Chondrocyte (in vitro differentiated cells): Measurements from ENCODE around the gene TOP3B. TPM values are rescaled to one million over a fixed set of nuclear protein-coding genes. Genes with fewer than 3 reads are reported as not detected.

Experiments
- DNase-seq: peaks from one replicate; pipeline ENCODE4 v3.0.0; 2021; ENCODE audit warnings: mixed read lengths, low spot score
- H3K27ac Mint-ChIP-seq: one replicate; pipeline ENCODE4 v1.8.0; 2021; ENCODE audit warnings: mild to moderate bottlenecking, moderate library complexity, mixed read lengths; ENCODE audit not compliant: unreplicated experiment
- H3K27me3 Mint-ChIP-seq: 2 replicates; pipeline ENCODE4 v1.8.0; 2021; ENCODE audit warnings: low read depth, mixed read lengths
- H3K36me3 Mint-ChIP-seq: 2 replicates; pipeline ENCODE4 v1.8.0; 2021; ENCODE audit warnings: low read depth, mixed read lengths
- H3K4me1 Mint-ChIP-seq: 2 replicates; pipeline ENCODE4 v1.8.0; 2021; ENCODE audit warnings: low read depth, mild to moderate bottlenecking, mixed read lengths
- H3K4me3 Mint-ChIP-seq: one replicate; pipeline ENCODE4 v1.8.0; 2021; ENCODE audit warnings: mild to moderate bottlenecking, moderate library complexity, mixed read lengths; ENCODE audit not compliant: unreplicated experiment
- H3K9me3 Mint-ChIP-seq: 2 replicates; pipeline ENCODE4 v1.8.0; 2021; ENCODE audit warnings: low read depth, mixed read lengths
- total RNA-seq: library from RNA; stranded (reverse); gene quantifications from 3 replicates; pipeline ENCODE4 v1.2.1, GENCODE V29; 2021
- TF ChIP-seq, protein P1 (sequence below): fragments of 200-600 bp; sonication (generic); IDR thresholded peaks from 2 replicates; pipeline ENCODE4 v1.5.0; 2021; ENCODE audit warnings: antibody characterized with exemption, mild to moderate bottlenecking, moderate library complexity

TOP3B gene
- total RNA-seq, 1 donor from 2014 or later: 25.8 TPM

DNA sequence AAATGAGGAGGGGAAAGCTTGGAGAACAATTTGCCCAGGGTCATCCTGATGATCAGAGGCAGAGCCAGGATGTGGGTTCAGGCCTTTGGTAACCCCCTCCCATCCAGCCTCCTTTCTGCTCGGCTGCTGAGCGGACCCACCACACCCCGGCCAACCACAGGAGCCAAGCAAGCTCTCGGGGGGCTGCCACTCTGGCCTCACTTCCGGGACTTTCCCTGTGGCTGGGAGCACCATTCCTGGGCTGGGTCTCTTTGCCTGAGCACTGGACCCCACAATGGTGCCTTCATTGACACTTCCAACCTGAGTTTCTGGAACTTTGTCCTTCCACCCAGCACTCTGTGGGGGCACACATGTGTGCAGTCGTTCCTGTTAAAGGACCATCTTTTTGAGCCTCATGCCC lies 9.8 kb downstream of the TOP3B start:
- no peak overlapping the region for H3K27ac Mint-ChIP-seq
- H3K9me3 Mint-ChIP-seq: no peaks in the 10 kb centered on the region
- peaks cover 25% of the 10 kb centered on the region for H3K36me3 Mint-ChIP-seq
- H3K4me1 Mint-ChIP-seq: no peaks in the 10 kb centered on the region
- no peak for DNase-seq
- TF ChIP-seq, protein P1, sequence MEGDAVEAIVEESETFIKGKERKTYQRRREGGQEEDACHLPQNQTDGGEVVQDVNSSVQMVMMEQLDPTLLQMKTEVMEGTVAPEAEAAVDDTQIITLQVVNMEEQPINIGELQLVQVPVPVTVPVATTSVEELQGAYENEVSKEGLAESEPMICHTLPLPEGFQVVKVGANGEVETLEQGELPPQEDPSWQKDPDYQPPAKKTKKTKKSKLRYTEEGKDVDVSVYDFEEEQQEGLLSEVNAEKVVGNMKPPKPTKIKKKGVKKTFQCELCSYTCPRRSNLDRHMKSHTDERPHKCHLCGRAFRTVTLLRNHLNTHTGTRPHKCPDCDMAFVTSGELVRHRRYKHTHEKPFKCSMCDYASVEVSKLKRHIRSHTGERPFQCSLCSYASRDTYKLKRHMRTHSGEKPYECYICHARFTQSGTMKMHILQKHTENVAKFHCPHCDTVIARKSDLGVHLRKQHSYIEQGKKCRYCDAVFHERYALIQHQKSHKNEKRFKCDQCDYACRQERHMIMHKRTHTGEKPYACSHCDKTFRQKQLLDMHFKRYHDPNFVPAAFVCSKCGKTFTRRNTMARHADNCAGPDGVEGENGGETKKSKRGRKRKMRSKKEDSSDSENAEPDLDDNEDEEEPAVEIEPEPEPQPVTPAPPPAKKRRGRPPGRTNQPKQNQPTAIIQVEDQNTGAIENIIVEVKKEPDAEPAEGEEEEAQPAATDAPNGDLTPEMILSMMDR: no peak
- H3K4me3 Mint-ChIP-seq: no peak overlapping the region
- H3K27me3 Mint-ChIP-seq: no peaks in the 10 kb centered on the region

DNA sequence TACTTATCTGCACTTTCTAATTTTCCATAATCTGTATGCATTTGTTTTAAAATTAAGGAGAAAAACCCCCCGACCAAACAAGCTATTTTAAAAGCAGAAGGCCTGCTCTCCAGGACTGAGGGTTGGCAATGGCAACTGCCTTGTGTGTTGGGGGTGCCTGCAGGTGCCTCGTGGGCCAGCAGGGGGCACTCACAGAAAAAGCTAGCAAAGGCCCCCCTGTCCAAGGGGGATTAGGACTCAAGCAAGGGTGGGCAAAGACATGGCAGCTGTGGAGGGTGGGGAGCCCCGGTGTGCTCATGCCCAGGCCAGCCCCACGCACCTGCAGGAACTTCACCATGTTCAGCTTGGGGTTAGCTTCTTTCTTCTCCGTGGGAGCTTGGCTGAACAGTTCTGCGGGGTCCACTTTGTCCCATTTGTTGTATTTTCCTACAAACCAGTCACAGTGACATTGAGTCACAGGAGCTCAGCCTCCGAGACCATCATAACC lies 10.3 kb downstream of the TOP3B start:
- TF ChIP-seq, protein P1: peak; percentile 90
- no peak for DNase-seq
- no peaks in the 10 kb centered on the region for H3K9me3 Mint-ChIP-seq
- H3K27ac Mint-ChIP-seq: no peak overlapping the region
- H3K4me3 Mint-ChIP-seq: no peak overlapping the region
- no peaks in the 10 kb centered on the region for H3K27me3 Mint-ChIP-seq
- H3K4me1 Mint-ChIP-seq: no peaks in the 10 kb centered on the region
- H3K36me3 Mint-ChIP-seq: peaks cover 28% of the 10 kb centered on the region

DNA sequence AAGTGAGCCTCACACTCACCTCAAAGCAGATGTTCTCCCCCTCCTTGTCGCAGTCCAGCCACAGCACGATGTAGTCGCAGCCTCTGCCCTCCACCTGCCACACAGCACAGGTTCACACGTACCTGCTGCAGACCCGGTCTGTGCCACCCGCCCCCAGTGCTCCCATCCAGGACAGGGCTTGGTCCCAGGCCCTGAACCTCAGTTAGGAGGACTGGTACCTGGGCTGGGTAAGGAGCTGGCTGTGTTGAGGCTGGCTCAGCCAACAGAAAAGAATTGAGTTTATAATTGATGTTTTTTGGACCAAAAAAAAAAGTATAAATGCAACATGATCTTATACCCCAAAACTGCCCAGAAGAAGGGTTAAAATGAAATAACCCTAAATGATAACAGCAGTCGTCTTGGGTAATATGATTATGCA lies 10.7 kb downstream of the TOP3B start:
- H3K36me3 Mint-ChIP-seq: peaks cover 33% of the 10 kb centered on the region
- TF ChIP-seq, protein P1: no peak
- H3K4me3 Mint-ChIP-seq: no peak overlapping the region
- no peaks in the 10 kb centered on the region for H3K4me1 Mint-ChIP-seq
- no peaks in the 10 kb centered on the region for H3K9me3 Mint-ChIP-seq
- no peaks in the 10 kb centered on the region for H3K27me3 Mint-ChIP-seq
- DNase-seq: no peak
- H3K27ac Mint-ChIP-seq: no peak overlapping the region

DNA sequence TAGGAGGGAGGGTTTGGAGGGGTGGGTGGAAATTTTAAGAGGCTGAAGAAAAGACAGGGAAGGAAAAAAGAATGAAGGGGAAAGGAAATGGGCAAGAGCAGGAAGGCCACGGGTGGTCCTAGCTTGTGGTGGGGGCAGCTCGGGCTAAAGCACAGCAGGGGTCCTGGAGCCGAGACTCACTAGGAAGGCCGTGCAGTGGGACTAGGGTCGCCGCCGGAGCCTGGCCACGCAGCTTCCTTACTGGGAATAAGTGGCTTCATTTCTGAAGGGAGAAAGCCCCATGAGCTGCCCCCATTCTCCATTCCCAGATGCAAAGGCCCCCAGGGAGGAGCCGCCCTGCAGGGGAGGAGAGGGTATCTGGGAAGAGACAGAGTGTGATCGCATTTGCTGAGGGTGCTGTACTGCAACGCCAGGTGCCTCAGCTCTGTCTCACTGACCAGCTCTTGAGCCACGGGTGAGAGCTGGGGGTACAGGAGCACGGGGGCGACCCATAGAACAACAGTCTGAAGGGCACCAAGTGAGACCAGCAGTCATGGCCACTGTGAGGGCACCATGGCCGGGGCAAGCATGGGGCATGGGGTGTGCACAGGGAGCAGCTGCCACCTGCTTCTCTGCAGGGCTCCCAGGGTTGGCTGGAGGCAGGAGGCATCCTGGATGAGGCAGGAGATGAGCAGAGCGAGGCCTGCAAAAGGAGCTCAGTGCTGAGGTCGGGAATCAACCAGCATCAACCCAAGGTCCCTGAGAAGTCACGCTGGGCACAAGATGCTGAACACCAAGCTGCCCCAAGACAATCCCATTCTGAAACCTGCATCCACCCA lies 11.6 kb downstream of the TOP3B start:
- DNase-seq: no peak
- no peak overlapping the region for H3K27ac Mint-ChIP-seq
- no peaks in the 10 kb centered on the region for H3K9me3 Mint-ChIP-seq

DNA sequence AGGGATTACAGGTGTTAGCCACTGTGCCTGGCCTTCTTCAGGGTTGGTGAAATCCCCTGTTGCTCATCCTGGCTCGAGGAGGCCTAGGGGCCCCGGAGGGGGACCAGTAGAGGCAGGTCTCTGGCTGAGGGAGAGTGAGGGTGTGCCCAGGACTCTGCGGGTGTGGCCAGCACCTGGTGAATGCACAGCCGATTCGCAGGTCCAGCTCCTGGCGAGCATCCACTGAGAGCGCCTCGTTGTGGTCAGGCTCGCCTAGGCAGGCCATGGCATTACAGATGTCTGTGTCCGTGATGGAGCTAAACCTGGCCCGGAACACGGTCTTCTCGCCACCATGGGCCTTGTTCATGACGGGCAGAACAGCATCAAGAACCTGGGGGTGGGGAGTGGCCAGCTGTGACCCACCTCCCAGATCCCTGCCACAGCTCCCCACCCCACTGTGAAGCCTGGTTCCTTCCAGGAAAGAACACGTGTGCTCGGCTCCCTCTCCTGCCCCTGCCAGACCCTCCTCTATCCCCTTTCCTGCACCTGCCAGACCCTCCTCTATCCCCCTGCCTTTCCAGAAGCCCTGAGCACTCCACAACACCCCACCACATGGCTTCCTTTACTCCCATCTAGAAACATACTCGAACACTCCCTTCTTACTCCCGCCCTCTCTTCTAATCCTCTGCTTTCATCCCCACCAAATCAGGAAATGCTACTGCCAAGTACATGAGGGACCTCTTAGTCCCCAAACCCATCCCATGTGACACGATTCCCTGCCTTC lies 12.4 kb downstream of the TOP3B start:
- Mint-ChIP-seq H3K27me3 (no peaks in the 10 kb centered on the region), H3K27ac (no peak overlapping the region), H3K36me3 (peaks cover 38% of the 10 kb centered on the region), H3K4me1 (no peaks in the 10 kb centered on the region), H3K9me3 (no peaks in the 10 kb centered on the region), H3K4me3 (no peak overlapping the region)
- TF ChIP-seq, protein P1: no peak
- DNase-seq: no peak

More for the DNA sequence above, 11.6 kb downstream of the TOP3B start:
- Mint-ChIP-seq H3K36me3 (peaks cover 37% of the 10 kb centered on the region), H3K4me1 (no peaks in the 10 kb centered on the region), H3K4me3 (no peak overlapping the region), H3K27me3 (no peaks in the 10 kb centered on the region)
- TF ChIP-seq, protein P1: no peak
